Fibroblast of peridontal ligament (primary cell): ENCODE measurements around the gene PROB1.

Experiments used
- DNase-seq: peaks from one replicate; pipeline ENCODE4 v3.0.0-alpha.2; 2010; ENCODE audit errors: extremely low read depth

PROB1 gene

DNA sequence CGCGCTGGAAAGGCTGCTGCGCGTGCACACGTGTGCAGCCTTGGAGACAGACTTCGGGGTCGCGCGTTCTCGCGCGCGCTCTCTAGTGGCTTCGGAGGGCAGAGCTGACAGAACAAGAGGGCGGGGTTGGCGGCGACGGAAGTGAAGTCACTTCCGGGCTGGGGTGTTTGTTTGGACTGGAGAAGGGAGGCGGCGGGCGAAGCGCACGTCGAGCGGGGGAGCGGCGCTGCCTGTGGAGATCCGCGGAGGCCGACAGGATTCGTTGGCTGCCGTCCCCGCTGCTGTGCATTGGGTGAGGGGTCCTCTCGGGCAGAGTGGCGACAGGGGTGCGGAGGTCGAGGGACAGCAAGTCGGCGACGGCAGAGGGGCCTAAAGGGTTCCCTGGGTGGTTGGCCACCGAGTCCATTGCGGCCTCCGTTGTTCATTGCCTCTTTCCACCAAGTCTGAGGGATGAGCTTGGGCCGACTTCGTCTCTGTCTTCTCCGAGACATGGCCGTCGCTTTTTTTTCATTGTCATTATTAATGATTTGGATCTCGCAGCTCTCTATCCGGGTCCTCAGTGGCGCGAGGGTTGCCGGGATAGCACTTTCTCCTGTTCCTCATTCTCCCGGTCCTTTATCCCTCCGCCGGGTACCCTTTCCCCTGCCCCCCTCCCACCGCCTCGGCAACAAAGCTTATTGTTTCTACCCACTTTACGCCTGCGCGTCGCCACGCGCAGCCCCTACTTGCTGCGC lies 53.0 kb downstream of the PROB1 start, which contains the start of gene PAIP2:
Gene PAIP2 (plus strand): TSS at position 166 of the 734 bp plus-strand sequence. CDS start 21,931 bp downstream, outside the sequence.
- peak; percentile 96 for DNase-seq

DNA sequence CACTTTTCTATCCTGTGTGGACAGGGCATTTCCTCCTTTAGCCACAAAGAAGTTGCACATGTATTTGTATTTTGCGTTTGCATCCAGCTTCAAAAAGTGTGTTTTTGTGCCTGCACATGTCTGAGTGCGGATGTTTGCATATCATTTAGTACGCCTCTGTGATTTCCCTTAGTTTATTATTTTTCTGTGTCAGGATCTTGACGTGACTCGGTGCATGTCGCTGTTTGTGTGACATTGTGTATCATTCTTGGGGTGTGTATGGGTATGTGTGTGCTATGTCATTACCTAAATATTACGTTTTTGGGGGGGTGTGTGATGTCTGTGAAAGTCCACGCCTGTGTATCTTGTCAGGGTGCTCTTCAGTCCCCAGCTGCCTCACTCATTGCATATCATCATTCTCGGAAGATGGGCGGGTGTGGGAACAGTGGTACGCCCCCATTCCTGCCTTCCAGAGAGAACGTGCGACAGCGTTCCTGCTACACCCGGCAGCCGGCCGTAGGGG lies 53.7 kb downstream of the PROB1 start:
- DNase-seq = no peak
